SK-N-SH treated with all-trans-retinoic acid at 6 μM for 48 hours (cell line): ENCODE results near the gene TBATA.

Source experiments
- ATAC-seq: fragments of 200-7000 bp; cut with Tn5 transposase; 3 replicates; pipeline ENCODE4 v1.9.1; 2020; ENCODE audit warnings: mild to moderate bottlenecking, moderate library complexity
- BACH2 ChIP-seq: fragments of 250-450 bp; sonication (Bioruptor Pico); IDR thresholded peaks from 2 replicates; pipeline ENCODE4 v1.9.0; 2021; ENCODE audit warnings: mild to moderate bottlenecking, borderline replicate concordance
- CSDC2 ChIP-seq: fragments of 250-450 bp; sonication (Bioruptor Pico); IDR thresholded peaks from 2 replicates; pipeline ENCODE4 v1.5.0; 2020; ENCODE audit warnings: mild to moderate bottlenecking, moderate library complexity
- ESRRG ChIP-seq: fragments of 250-450 bp; sonication (Bioruptor Pico); IDR thresholded peaks from 2 replicates; pipeline ENCODE4 v1.6.1; 2021; ENCODE audit warnings: mild to moderate bottlenecking
- ISL1 ChIP-seq: fragments of 250-450 bp; sonication (Bioruptor Pico); IDR thresholded peaks from 2 replicates; pipeline ENCODE4 v2.1.2; 2022; ENCODE audit warnings: mild to moderate bottlenecking, moderate library complexity
- PATZ1 ChIP-seq: fragments of 250-450 bp; sonication (Bioruptor Pico); IDR thresholded peaks from 2 replicates; pipeline ENCODE4 v1.8.0; 2020; ENCODE audit warnings: mild to moderate bottlenecking, moderate library complexity, borderline replicate concordance
- TCF4 ChIP-seq: fragments of 250-450 bp; sonication (Bioruptor Pico); IDR thresholded peaks from 2 replicates; pipeline ENCODE4 v1.8.0; 2021; ENCODE audit warnings: mild to moderate bottlenecking, moderate library complexity, borderline replicate concordance
- TOX ChIP-seq: fragments of 250-450 bp; sonication (Bioruptor Pico); IDR thresholded peaks from 2 replicates; pipeline ENCODE4 v1.8.0; 2021; ENCODE audit warnings: mild to moderate bottlenecking, moderate library complexity, borderline replicate concordance
- ZFP3 ChIP-seq: fragments of 250-450 bp; sonication (Bioruptor Pico); IDR thresholded peaks from 2 replicates; pipeline ENCODE4 v1.5.0; 2020; ENCODE audit warnings: mild to moderate bottlenecking, moderate library complexity
- ZFP30 ChIP-seq: fragments of 450-650 bp; formaldehyde crosslinking; IDR thresholded peaks from 2 replicates; pipeline ENCODE4 v1.5.0; 2022; ENCODE audit warnings: mild to moderate bottlenecking, moderate library complexity
- ZNF70 ChIP-seq: fragments of 450-650 bp; formaldehyde crosslinking; IDR thresholded peaks from 2 replicates; pipeline ENCODE4 v1.5.0; 2020; ENCODE audit warnings: mild to moderate bottlenecking, moderate library complexity
- TF ChIP-seq, protein P1 (sequence below): fragments of 250-450 bp; sonication (Bioruptor Pico); IDR thresholded peaks from 2 replicates; pipeline ENCODE4 v1.5.1; 2020; ENCODE audit warnings: low read depth, mild to moderate bottlenecking, moderate library complexity

Gene TBATA

DNA sequence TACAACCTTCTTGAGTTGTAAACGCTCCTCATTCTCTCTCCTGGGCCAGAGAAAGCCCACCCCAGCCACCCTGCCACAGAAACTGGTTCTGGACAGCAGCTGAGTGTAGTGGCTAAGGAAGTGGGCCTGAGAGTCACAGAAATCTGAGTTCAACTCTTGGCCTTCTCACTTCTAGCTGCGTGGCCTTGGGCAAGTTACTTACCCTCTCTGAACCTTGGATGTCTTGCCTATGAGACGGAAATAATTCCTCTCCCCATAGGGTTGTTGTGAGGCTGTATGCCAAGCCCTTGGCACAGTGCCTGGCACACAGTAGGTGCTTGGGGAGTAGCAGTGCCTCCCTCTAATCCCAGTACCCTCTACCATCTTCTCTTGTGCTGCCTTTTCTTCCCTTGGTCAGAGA is 61.4 kb downstream of the TBATA start:
- ATAC-seq = no peak
- TF ChIP-seq ISL1 (CRISPR knock-in tag) (no peak), ZFP30 (CRISPR knock-in tag) (no peak), ESRRG (CRISPR knock-in tag) (no peak), PATZ1 (CRISPR knock-in tag) (no peak), TOX (CRISPR knock-in tag) (no peak), BACH2 (no peak), ZNF70 (CRISPR knock-in tag) (no peak)
- TF ChIP-seq, protein P1, sequence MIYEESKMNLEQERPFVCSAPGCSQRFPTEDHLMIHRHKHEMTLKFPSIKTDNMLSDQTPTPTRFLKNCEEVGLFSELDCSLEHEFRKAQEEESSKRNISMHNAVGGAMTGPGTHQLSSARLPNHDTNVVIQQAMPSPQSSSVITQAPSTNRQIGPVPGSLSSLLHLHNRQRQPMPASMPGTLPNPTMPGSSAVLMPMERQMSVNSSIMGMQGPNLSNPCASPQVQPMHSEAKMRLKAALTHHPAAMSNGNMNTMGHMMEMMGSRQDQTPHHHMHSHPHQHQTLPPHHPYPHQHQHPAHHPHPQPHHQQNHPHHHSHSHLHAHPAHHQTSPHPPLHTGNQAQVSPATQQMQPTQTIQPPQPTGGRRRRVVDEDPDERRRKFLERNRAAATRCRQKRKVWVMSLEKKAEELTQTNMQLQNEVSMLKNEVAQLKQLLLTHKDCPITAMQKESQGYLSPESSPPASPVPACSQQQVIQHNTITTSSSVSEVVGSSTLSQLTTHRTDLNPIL = no peak
- TF ChIP-seq, all 23 proteins: peak for 0

DNA sequence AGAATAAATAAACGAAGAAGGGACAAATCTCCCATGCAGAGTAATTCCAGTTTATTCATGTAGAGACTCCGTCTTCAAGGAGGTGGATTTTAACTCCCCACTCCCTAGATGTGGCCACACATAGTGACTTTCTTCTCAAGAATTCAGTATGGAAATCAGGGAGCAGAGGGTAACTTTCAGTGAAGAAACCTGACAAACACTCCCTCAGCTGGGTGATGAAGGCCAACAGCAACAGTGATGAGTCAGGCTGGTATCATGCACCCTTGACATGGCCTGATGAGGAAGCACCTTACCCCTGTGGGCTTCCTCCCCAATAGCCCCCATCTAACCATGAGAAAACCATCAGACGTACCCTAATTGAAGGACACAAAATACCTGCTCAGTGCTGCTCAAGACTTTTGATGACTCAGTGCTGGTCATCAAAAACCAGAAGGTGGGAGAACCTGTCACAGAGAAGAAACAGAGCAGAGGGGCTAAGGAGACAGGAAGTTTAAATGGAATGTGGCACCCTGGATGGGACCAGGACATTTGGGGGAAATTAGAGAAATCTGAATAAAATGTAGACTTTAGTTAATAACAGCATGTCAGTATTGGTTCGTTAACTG is 62.3 kb downstream of the TBATA start:
- ATAC-seq = peak; percentile 41
- TF ChIP-seq BACH2 (no peak), ZFP30 (CRISPR knock-in tag) (no peak), TOX (CRISPR knock-in tag) (no peak), TCF4 (CRISPR knock-in tag) (no peak), PATZ1 (CRISPR knock-in tag) (no peak), ZFP3 (CRISPR knock-in tag) (no peak), CSDC2 (CRISPR knock-in tag) (no peak)
- TF ChIP-seq, protein P1 = no peak
